Prostate gland (tissue), 2 donors: ENCODE results near the gene MNT.

Source experiments
- CTCF ChIP-seq, 4 experiments: fragments of 200-600 bp in 2 of 4; fragments of 450-650 bp in 2 of 4; sonication (generic) in 2 of 4; IDR thresholded peaks; 1 replicate in 3 of 4; 2 replicates in 1 of 4; pipeline ENCODE4 v1.5.1; 2016 to 2019; ENCODE audit warnings: antibody characterized with exemption in 4 of 4, mild to moderate bottlenecking in 2 of 4, moderate library complexity in 2 of 4
- POLR2AphosphoS5 ChIP-seq: sonication (generic); formaldehyde crosslinking; IDR thresholded peaks from one replicate; pipeline ENCODE4 v1.6.1; 2017; ENCODE audit warnings: antibody characterized with exemption

GRCh38 chr17:2427215-2427614 lies 26.4 kb upstream of the MNT start:
- no peak for TF ChIP-seq CTCF (IDR thresholded peaks at IDR 0.05)
- TF ChIP-seq POLR2AphosphoS5, result no peak
